CD8-positive, alpha-beta memory T cell (primary cell): ENCODE measurements around the gene BDH1. TPM values are rescaled to one million over a fixed set of nuclear protein-coding genes. Genes with fewer than 3 reads are reported as not detected.
A peak's percentile ranks its signal among the peaks of the same experiment; 100 is the strongest.

Experiments
- CTCF ChIA-PET: fragments of 350-600 bp; sonication (Branson Sonifier 250); formaldehyde crosslinking; loops from one replicate; lab custom pipeline; 2021; ENCODE audit warnings: antibody characterized with exemption; lab: Charles Lee
- POLR2A ChIA-PET: fragments of 350-600 bp; sonication (Branson Sonifier 250); formaldehyde crosslinking; loops from one replicate; lab custom pipeline; 2021; ENCODE audit warnings: antibody characterized with exemption; lab: Charles Lee
- DNase-seq, 5 donors: peaks; one replicate each; pipeline versions ENCODE4 v3.0.0 to v3.0.0-alpha.2; 2020 to 2022; ENCODE audit warnings: mixed read lengths in 1 of 5
- H3K27ac ChIP-seq: one replicate; pipeline ENCODE4 v1.7.0; 2013; ENCODE audit warnings: low read depth, mild to moderate bottlenecking, low read length, moderate library complexity
- H3K27me3 ChIP-seq: 2 replicates; pipeline ENCODE4 v1.7.0; 2013; ENCODE audit warnings: low read length, mild to moderate bottlenecking; ENCODE audit not compliant: insufficient read depth, poor library complexity, severe bottlenecking
- H3K36me3 ChIP-seq: 2 replicates; pipeline ENCODE4 v1.7.0; 2013; ENCODE audit warnings: mild to moderate bottlenecking, low read length, moderate library complexity; ENCODE audit not compliant: insufficient read depth
- H3K4me1 ChIP-seq: 2 replicates; pipeline ENCODE4 v1.7.0; 2013; ENCODE audit warnings: mild to moderate bottlenecking, low read length, moderate library complexity; ENCODE audit not compliant: insufficient read depth
- H3K4me3 ChIP-seq: 2 replicates; pipeline ENCODE4 v1.7.0; 2013; ENCODE audit warnings: mild to moderate bottlenecking, low read length
- H3K9me3 ChIP-seq: 2 replicates; pipeline ENCODE4 v1.7.0; 2013; ENCODE audit warnings: mild to moderate bottlenecking, low read length
- H3K27ac Mint-ChIP-seq, 8 donors: one replicate each; pipeline ENCODE4 v1.8.0; 2020 to 2021; ENCODE audit warnings: mixed read lengths in 8 of 8, mild to moderate bottlenecking in 6 of 8, inconsistent platforms in 3 of 8, moderate library complexity in 3 of 8
- H3K27me3 Mint-ChIP-seq, 2 donors: one replicate each; pipeline ENCODE4 v1.8.0; 2020 to 2021; ENCODE audit warnings: mixed read lengths in 2 of 2, mild to moderate bottlenecking in 1 of 2, moderate library complexity in 1 of 2
- H3K36me3 Mint-ChIP-seq, 3 donors: one replicate each; pipeline ENCODE4 v1.8.0; 2020 to 2021; ENCODE audit warnings: mixed read lengths in 3 of 3, inconsistent platforms in 1 of 3, mild to moderate bottlenecking in 1 of 3
- H3K4me1 Mint-ChIP-seq, 3 donors: one replicate each; pipeline ENCODE4 v1.8.0; 2020 to 2021; ENCODE audit warnings: mixed read lengths in 3 of 3, inconsistent platforms in 1 of 3, mild to moderate bottlenecking in 1 of 3
- H3K4me3 Mint-ChIP-seq, 7 donors: one replicate each; pipeline ENCODE4 v1.8.0; 2020 to 2021; ENCODE audit warnings: mixed read lengths in 7 of 7, mild to moderate bottlenecking in 6 of 7, moderate library complexity in 4 of 7, inconsistent platforms in 2 of 7
- H3K9me3 Mint-ChIP-seq, 5 donors: one replicate each; pipeline ENCODE4 v1.8.0; 2020 to 2022; ENCODE audit warnings: mixed read lengths in 5 of 5, mild to moderate bottlenecking in 3 of 5, moderate library complexity in 2 of 5, inconsistent platforms in 1 of 5
- polyA plus RNA-seq: library from polyadenylated mRNA; unstranded; fragments of 300-500 nt; fragmentation: Illumina TruSeq; gene quantifications from one replicate; pipeline ENCODE4 v1.2.3, GENCODE V29; 2021
- total RNA-seq, 2 experiments: library from RNA; stranded (reverse); gene quantifications; one replicate each; pipeline ENCODE4 v1.2.3, GENCODE V29; 2021

The BDH1 gene
- total and polyA plus RNA-seq, 3 experiments from 2014 or later: 21.4 to 64.6 (median 59.3) TPM

GRCh38 chr3:197512691-197513571 lies 42.8 kb downstream of the BDH1 start:
- H3K27me3 Mint-ChIP-seq: no peaks in the 10 kb centered on the region
- H3K27me3 ChIP-seq: no peaks in the 10 kb centered on the region
- H3K36me3 Mint-ChIP-seq: peaks cover 8 to 47% (median 24%) of the 10 kb centered on the region in 3 donors
- CTCF ChIA-PET: interaction anchor here (1.1 kb wide), 1 partner anchor 11 kb away, joined by 3 read pairs; no protein-coding TSS in a partner anchor
- H3K4me3 ChIP-seq: no peak overlapping the region
- peaks cover 11 to 24% (median 23%) of the 10 kb centered on the region in 3 donors for H3K4me1 Mint-ChIP-seq
- H3K4me3 Mint-ChIP-seq: no peak overlapping the region
- peaks cover 0 to 2% (median 0%) of the 10 kb centered on the region in 5 donors for H3K9me3 Mint-ChIP-seq
- DNase-seq: no peak
- POLR2A ChIA-PET: no interaction called here
- peaks cover 5% of the 10 kb centered on the region for H3K36me3 ChIP-seq
- H3K27ac Mint-ChIP-seq: peak overlapping the region in 4 of 8 donors; percentile 8 to 83 (median 34)
- peaks cover 14% of the 10 kb centered on the region for H3K4me1 ChIP-seq
- H3K27ac ChIP-seq: no peak overlapping the region
- no peaks in the 10 kb centered on the region for H3K9me3 ChIP-seq

GRCh38 chr3:197511853-197512635 lies 43.7 kb downstream of the BDH1 start:
- Mint-ChIP-seq H3K36me3 (peaks cover 8 to 47% (median 24%) of the 10 kb centered on the region in 3 donors), H3K27ac (peak overlapping the region in 2 of 8 donors; percentile 8 to 14), H3K9me3 (peaks cover 0 to 2% (median 0%) of the 10 kb centered on the region in 5 donors), H3K4me3 (no peak overlapping the region), H3K27me3 (no peaks in the 10 kb centered on the region), H3K4me1 (peaks cover 11 to 22% (median 21%) of the 10 kb centered on the region in 3 donors)
- Histone ChIP-seq H3K27ac (no peak overlapping the region), H3K4me1 (peaks cover 13% of the 10 kb centered on the region), H3K36me3 (peaks cover 5% of the 10 kb centered on the region), H3K9me3 (no peaks in the 10 kb centered on the region), H3K4me3 (no peak overlapping the region), H3K27me3 (no peaks in the 10 kb centered on the region)
- ChIA-PET CTCF (interaction anchor here (1.1 to 1.2 kb wide), 3 partner anchors 10 to 256 kb away, joined by 3 read pairs; no protein-coding TSS in a partner anchor), POLR2A (no interaction called here)
- no peak for DNase-seq

GRCh38 chr3:197511130-197511529 lies 44.6 kb downstream of the BDH1 start:
- Histone ChIP-seq H3K36me3 (peaks cover 4% of the 10 kb centered on the region), H3K27me3 (no peaks in the 10 kb centered on the region), H3K27ac (no peak overlapping the region), H3K9me3 (no peaks in the 10 kb centered on the region), H3K4me3 (no peak overlapping the region), H3K4me1 (peaks cover 7% of the 10 kb centered on the region)
- CTCF ChIA-PET: interaction anchor here (1.0 to 1.2 kb wide), 3 partner anchors 12 to 256 kb away, joined by 3 read pairs; no protein-coding TSS in a partner anchor
- H3K9me3 Mint-ChIP-seq: no peaks in the 10 kb centered on the region
- no peak overlapping the region for H3K4me3 Mint-ChIP-seq
- peaks cover 4 to 13% (median 12%) of the 10 kb centered on the region in 3 donors for H3K4me1 Mint-ChIP-seq
- no peak overlapping the region for H3K27ac Mint-ChIP-seq
- POLR2A ChIA-PET: no interaction called here
- no peak for DNase-seq
- H3K36me3 Mint-ChIP-seq: peaks cover 8 to 42% (median 18%) of the 10 kb centered on the region in 3 donors
- H3K27me3 Mint-ChIP-seq: no peaks in the 10 kb centered on the region

- H3K9me3 Mint-ChIP-seq: no peaks in the 10 kb centered on the region
- Histone ChIP-seq H3K36me3 (no peaks in the 10 kb centered on the region), H3K4me1 (peaks cover 7% of the 10 kb centered on the region), H3K27ac (no peak overlapping the region), H3K9me3 (no peaks in the 10 kb centered on the region), H3K27me3 (no peaks in the 10 kb centered on the region), H3K4me3 (no peak overlapping the region)
- DNase-seq: no peak
- ChIA-PET CTCF (interaction anchor here (1.0 to 1.4 kb wide), 5 partner anchors 11 to 255 kb away, joined by 3 read pairs; no protein-coding TSS in a partner anchor), POLR2A (no interaction called here)
- no peaks in the 10 kb centered on the region for H3K27me3 Mint-ChIP-seq
- H3K4me3 Mint-ChIP-seq: no peak overlapping the region
- peak overlapping the region in 1 of 8 donors; percentile 85 for H3K27ac Mint-ChIP-seq
- H3K4me1 Mint-ChIP-seq: peaks cover 4 to 9% (median 8%) of the 10 kb centered on the region in 3 donors
- H3K36me3 Mint-ChIP-seq: peaks cover 8 to 38% (median 15%) of the 10 kb centered on the region in 3 donors
Observed at GRCh38 chr3:197510642-197511018, 45.1 kb downstream of the BDH1 start.

GRCh38 chr3:197508924-197509775 lies 46.6 kb downstream of the BDH1 start:
- no peak for DNase-seq
- no peaks in the 10 kb centered on the region for H3K9me3 Mint-ChIP-seq
- H3K4me3 Mint-ChIP-seq: peak overlapping the region in 3 of 7 donors; percentile 31 to 90 (median 61)
- H3K36me3 Mint-ChIP-seq: peaks cover 4 to 26% (median 12%) of the 10 kb centered on the region in 3 donors
- no peak overlapping the region for H3K27ac ChIP-seq
- no peaks in the 10 kb centered on the region for H3K27me3 ChIP-seq
- H3K4me1 Mint-ChIP-seq: peaks cover 4 to 9% (median 4%) of the 10 kb centered on the region in 3 donors
- H3K27me3 Mint-ChIP-seq: no peaks in the 10 kb centered on the region
- H3K4me1 ChIP-seq: peaks cover 7% of the 10 kb centered on the region
- H3K36me3 ChIP-seq: no peaks in the 10 kb centered on the region
- no peaks in the 10 kb centered on the region for H3K9me3 ChIP-seq
- ChIA-PET CTCF (interaction anchor here (0.8 to 2.3 kb wide), 11 partner anchors 12 to 286 kb away, joined by 3 to 16 read pairs (median 3); no protein-coding TSS in a partner anchor), POLR2A (no interaction called here)
- H3K4me3 ChIP-seq: peak overlapping the region; percentile 23
- peak overlapping the region in 2 of 8 donors; percentile 17 to 77 for H3K27ac Mint-ChIP-seq

GRCh38 chr3:197508461-197508860 lies 47.3 kb downstream of the BDH1 start:
- no peak overlapping the region for H3K27ac ChIP-seq
- H3K9me3 ChIP-seq: no peaks in the 10 kb centered on the region
- H3K4me1 ChIP-seq: peaks cover 7% of the 10 kb centered on the region
- no peaks in the 10 kb centered on the region for H3K36me3 ChIP-seq
- CTCF ChIA-PET: interaction anchor here (2.3 kb wide), 1 partner anchor 251 kb away, joined by 16 read pairs; no protein-coding TSS in a partner anchor
- Mint-ChIP-seq H3K27me3 (no peaks in the 10 kb centered on the region), H3K36me3 (peaks cover 4 to 19% (median 7%) of the 10 kb centered on the region in 3 donors), H3K9me3 (no peaks in the 10 kb centered on the region), H3K27ac (peak overlapping the region in 1 of 8 donors; percentile 32), H3K4me3 (no peak overlapping the region), H3K4me1 (peaks cover 4 to 9% (median 4%) of the 10 kb centered on the region in 3 donors)
- no peaks in the 10 kb centered on the region for H3K27me3 ChIP-seq
- no peak for DNase-seq
- POLR2A ChIA-PET: no interaction called here
- H3K4me3 ChIP-seq: no peak overlapping the region

GRCh38 chr3:197508051-197508451 lies 47.7 kb downstream of the BDH1 start:
- no peaks in the 10 kb centered on the region for H3K9me3 Mint-ChIP-seq
- no peak for DNase-seq
- H3K4me3 Mint-ChIP-seq: no peak overlapping the region
- no peaks in the 10 kb centered on the region for H3K9me3 ChIP-seq
- H3K27ac ChIP-seq: no peak overlapping the region
- POLR2A ChIA-PET: no interaction called here
- no peaks in the 10 kb centered on the region for H3K27me3 ChIP-seq
- H3K27ac Mint-ChIP-seq: no peak overlapping the region
- H3K4me1 Mint-ChIP-seq: peaks cover 4 to 9% (median 4%) of the 10 kb centered on the region in 3 donors
- no peak overlapping the region for H3K4me3 ChIP-seq
- H3K36me3 Mint-ChIP-seq: peaks cover 4 to 19% (median 7%) of the 10 kb centered on the region in 3 donors
- CTCF ChIA-PET: interaction anchor here (1.2 to 2.3 kb wide), 2 partner anchors 251 kb away, joined by 3 to 16 read pairs; no protein-coding TSS in a partner anchor
- no peaks in the 10 kb centered on the region for H3K27me3 Mint-ChIP-seq
- no peaks in the 10 kb centered on the region for H3K36me3 ChIP-seq
- peaks cover 7% of the 10 kb centered on the region for H3K4me1 ChIP-seq
